Posterior cingulate gyrus (tissue), 11 donors: ENCODE data around the gene UBE2O.

Experiments
- DNase-seq, 10 donors: peaks; one replicate each; pipeline versions ENCODE4 v3.0.0 to v3.0.0-alpha.2; 2020 to 2021; ENCODE audit warnings: mixed read lengths in 3 of 10
- intact Hi-C: fragments of 100-400 bp; cut with DNase I; formaldehyde crosslinking; loops from one replicate; pipeline ENCODE4 v1.15.1; 2023

The UBE2O gene

DNA sequence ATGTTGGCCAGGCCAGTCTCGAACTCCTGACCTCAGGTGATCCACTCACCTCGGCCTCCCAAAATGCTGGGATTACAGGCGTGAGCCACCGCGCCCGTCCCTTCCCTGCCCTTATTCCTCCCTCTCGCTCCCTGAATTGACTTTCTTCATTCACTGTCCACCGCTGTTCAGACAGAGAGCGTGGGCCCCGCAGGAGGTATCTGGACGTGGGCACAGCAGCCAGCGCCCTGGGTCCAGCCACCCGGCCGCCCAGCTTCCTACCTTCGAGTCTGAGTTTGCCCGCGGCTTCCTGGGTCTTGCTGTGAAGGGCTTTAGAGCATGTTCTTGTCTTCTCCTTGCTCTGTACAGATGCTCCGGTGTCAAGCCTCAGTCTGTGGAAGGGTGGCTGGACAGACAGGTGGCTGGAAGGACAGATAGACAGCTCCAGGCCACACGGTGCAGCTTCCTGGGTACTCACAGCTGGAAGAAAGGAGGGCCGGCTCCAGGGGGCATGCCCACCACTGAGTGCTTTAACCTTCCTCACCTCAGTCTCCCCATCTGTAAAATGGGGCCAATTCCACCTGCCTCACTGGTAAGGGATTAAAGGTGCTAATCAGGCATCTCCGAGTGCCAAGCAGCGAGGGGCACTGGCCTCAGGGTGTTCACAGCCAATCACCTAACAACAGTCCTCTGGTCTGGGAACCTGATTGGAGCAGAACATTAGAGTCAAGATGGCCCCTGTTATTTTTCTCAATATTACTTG lies 34.7 kb upstream of the UBE2O start:
- intact Hi-C loops = no loop called here
- no peak for DNase-seq

DNA sequence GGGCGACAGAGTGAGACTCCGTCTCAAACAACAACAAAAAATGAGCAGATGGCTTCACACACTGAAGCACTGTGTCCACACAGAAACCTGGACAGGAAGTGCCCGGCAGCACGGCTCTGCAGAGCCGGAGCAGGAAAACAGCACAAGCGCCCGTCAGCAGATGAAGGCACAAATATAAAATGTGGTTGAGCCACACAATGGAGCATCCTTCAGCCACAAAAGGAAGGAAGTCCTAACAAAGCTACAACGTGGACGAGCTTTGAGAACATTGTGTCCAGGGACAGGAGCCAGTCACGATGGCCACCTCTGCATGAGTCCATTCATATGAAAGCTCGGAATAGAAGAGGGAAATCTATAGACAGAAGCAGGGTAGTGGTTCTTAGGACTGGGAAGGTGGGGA lies 32.6 kb upstream of the UBE2O start:
- intact Hi-C loops = no loop called here
- peak in 6 of 10 donors; percentile 40 to 72 (median 44) for DNase-seq

- no peak for DNase-seq
- intact Hi-C loops = no loop called here
Measured at GRCh38 chr17:76484228-76484725, 31.3 kb upstream of the UBE2O start.

- intact Hi-C loops = no loop called here
Measured at GRCh38 chr17:76481071-76481655, 28.2 kb upstream of the UBE2O start.

GRCh38 chr17:76480632-76481031 lies 27.7 kb upstream of the UBE2O start:
- DNase-seq = no peak
- intact Hi-C loops = no loop called here

More at GRCh38 chr17:76481071-76481655, 28.2 kb upstream of the UBE2O start:
- peak in 2 of 10 donors; percentile 34 for DNase-seq

- intact Hi-C loops = no loop called here
- DNase-seq = no peak
Measured at GRCh38 chr17:76479515-76480060, 26.6 kb upstream of the UBE2O start.

GRCh38 chr17:76478730-76479514 lies 26.0 kb upstream of the UBE2O start:
- no peak for DNase-seq
- intact Hi-C loops = no loop called here

GRCh38 chr17:76478097-76478496 lies 25.1 kb upstream of the UBE2O start:
- intact Hi-C loops = no loop called here
- no peak for DNase-seq

DNA sequence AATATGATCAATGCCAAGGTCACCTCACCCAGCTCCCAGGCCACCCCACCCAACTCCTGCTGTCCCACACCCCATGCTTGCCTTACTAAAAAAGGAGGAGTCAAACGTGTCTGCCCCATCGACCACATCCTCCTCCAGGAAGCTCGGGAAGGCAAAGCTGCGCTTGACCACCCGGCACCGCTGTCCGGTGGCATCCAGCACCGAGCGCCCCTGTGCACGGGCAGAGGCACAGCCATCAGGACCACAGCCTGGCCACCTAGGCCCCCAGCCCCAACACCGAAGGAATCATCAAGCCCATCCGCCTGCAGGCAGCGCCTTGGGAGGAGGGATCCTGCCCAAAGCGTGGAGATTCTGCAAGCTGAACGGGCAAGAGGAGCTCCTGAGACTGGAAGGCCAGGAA lies 24.6 kb upstream of the UBE2O start:
- intact Hi-C loops = no loop called here
- DNase-seq = no peak

- intact Hi-C loops = no loop called here
- DNase-seq = no peak
Measured at GRCh38 chr17:76476736-76477135, 23.8 kb upstream of the UBE2O start.

DNA sequence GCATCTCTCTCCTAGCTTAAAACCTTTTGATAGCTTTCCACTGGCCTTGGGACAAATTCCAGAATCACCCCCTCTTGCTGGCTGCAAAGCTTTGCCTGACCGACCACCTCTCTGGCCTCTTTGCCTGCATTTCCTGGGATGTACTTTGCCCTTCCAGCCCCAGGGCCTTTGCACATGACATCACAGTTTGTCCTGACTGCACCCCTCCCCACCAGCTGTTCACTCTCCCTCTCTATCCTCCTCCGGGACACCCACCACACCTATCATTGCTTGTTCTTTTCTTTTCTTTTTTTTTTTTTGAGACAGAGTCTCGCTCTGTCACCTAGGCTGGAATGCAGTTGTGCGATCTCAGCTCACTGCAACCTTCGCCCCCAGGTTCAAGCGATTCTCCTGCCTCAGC lies 22.4 kb upstream of the UBE2O start:
- intact Hi-C loops = no loop called here

GRCh38 chr17:76474894-76475293 lies 21.9 kb upstream of the UBE2O start:
- DNase-seq = no peak
- intact Hi-C loops = no loop called here

More for the DNA sequence above, 22.4 kb upstream of the UBE2O start:
- no peak for DNase-seq

- intact Hi-C loops = no loop called here
Measured at GRCh38 chr17:76474238-76474637, 21.3 kb upstream of the UBE2O start.

GRCh38 chr17:76473541-76473985 lies 20.6 kb upstream of the UBE2O start:
- intact Hi-C loops = no loop called here
- no peak for DNase-seq

More at GRCh38 chr17:76474238-76474637, 21.3 kb upstream of the UBE2O start:
- no peak for DNase-seq

DNA sequence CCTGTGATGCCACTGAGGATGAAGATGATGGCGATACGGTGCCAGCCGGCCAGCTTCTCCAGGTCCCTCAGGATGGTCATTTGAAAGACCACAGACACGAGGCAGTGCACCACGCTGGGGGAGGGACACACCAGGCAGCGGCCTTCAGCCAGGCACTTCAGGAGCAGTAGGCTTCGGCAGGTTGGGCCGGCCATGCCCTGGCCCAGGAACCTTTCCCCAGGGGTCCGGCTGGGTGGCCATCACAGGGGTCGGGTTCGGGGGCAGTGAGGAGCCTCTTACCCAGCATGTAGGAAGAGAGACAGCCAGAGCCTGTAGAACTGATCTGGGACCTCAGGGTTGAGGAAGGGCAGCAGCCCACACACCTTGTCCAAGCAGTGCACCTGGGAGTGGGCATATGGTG lies 19.8 kb upstream of the UBE2O start:
- DNase-seq = no peak
- intact Hi-C loops = no loop called here

GRCh38 chr17:76472258-76472645 lies 19.3 kb upstream of the UBE2O start:
- intact Hi-C loops = no loop called here
- DNase-seq = no peak

DNA sequence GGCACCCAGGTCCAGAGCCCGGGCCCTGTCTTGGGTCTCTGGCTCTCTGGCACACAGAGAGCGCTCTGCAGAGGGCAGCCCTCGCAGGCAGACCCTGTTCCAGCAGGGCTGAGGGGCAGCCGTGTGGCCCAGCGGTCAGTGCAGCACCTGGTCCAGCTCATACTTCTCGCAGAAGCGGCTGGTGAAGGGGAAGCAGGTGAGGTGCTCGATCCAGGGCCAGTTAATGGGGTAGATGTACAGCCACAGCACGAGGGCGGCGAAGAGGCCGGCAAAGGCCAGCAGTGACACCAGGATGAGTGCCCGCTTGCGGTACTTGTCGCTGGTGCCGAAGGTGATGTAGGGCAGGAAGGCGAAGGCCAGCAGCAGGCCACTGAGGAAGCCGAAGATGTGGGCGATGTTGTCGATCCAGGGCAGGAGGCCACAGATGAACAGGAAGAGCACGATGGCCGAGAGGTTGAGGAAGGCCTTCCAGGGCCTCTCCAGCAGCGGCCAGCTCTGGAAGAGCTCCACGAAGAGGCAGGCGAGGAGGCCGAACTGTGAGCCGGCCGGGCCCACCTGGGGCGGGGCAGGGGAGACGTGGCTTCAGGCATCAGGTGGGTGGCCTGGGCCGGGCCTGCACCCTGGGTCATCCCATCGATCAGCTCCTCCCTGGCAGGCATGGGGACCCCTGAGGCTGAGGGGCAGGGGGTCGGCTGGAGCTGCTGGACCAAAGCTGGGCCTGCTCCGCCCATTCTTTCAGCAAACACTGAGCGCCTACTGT lies 18.7 kb upstream of the UBE2O start:
- no peak for DNase-seq
- intact Hi-C loops = no loop called here

GRCh38 chr17:76469991-76470739 lies 17.2 kb upstream of the UBE2O start:
- intact Hi-C loops = no loop called here
- DNase-seq = peak in 1 of 10 donors; percentile 47
